HEK293 (cell line): ENCODE data around the gene ANO8.

ENCODE experiments used
- GLI2 ChIP-seq: fragments of 450-650 bp; formaldehyde crosslinking; IDR thresholded peaks from 2 replicates; pipeline ENCODE4; 2017; ENCODE audit warnings: missing biosample characterization, missing genetic modification characterization, low read depth, borderline replicate concordance
- TSHZ1 ChIP-seq: fragments of 450-650 bp; formaldehyde crosslinking; IDR thresholded peaks from 2 replicates; pipeline ENCODE4 v1.5.1; 2016; ENCODE audit warnings: missing biosample characterization, missing genetic modification characterization, borderline replicate concordance
- YY2 ChIP-seq: fragments of 450-650 bp; formaldehyde crosslinking; IDR thresholded peaks from 2 replicates; pipeline ENCODE4 v1.5.1; 2016; ENCODE audit warnings: missing biosample characterization, missing genetic modification characterization

- no peak for TF ChIP-seq YY2 (tag by site-specific recombination)
- TF ChIP-seq TSHZ1: no peak
- TF ChIP-seq GLI2: no peak
These were observed 30.1 kb downstream of the ANO8 start for GRCh38 chr19:17304386-17305215.
